H1 (cell line): ENCODE results near the gene RPSA.

Experiments
- CREB1 ChIP-seq: IDR thresholded peaks from 2 replicates; pipeline ENCODE4 v1.6.1; 2012; ENCODE audit warnings: inconsistent platforms
- CTCF ChIP-seq, 3 experiments: IDR thresholded peaks; 1 replicate in 2 of 3; 2 replicates in 1 of 3; pipeline versions ENCODE4 v1.5.1 to v1.6.1; 2011; ENCODE audit warnings: low read length in 3 of 3, mild to moderate bottlenecking in 3 of 3, inconsistent platforms in 2 of 3, low read depth in 1 of 3, moderate library complexity in 1 of 3; ENCODE audit not compliant: insufficient read depth in 1 of 3; ENCODE audit errors: control extremely low read depth in 1 of 3
- EP300 ChIP-seq, 2 experiments: IDR thresholded peaks; 1 replicate in 1 of 2; 2 replicates in 1 of 2; pipeline ENCODE4 v1.6.1; 2011 to 2012; ENCODE audit warnings: low read depth in 2 of 2, low read length in 2 of 2, mild to moderate bottlenecking in 2 of 2, borderline replicate concordance in 1 of 2, inconsistent platforms in 1 of 2, moderate library complexity in 1 of 2
- EZH2 ChIP-seq: fragments of 200-600 bp; sonication (generic); IDR thresholded peaks from 2 replicates; pipeline ENCODE4 v1.7.1; 2012; ENCODE audit warnings: low read depth, mild to moderate bottlenecking, moderate library complexity, low read length, inconsistent platforms; ENCODE audit not compliant: severe bottlenecking
- POLR2A ChIP-seq, 2 experiments: IDR thresholded peaks; 1 replicate in 1 of 2; 2 replicates in 1 of 2; pipeline ENCODE4 v1.6.1; 2011; ENCODE audit warnings: low read depth in 2 of 2, low read length in 2 of 2, mild to moderate bottlenecking in 2 of 2; ENCODE audit errors: control extremely low read depth in 1 of 2

- TF ChIP-seq EZH2 (no peak), CREB1 (no peak), POLR2A (IDR thresholded peaks at IDR 0.05; ENCODE audit: control extremely low read depth in 1 of 2, low read depth in 2 of 2, low read length in 2 of 2) (no peak), CTCF (IDR thresholded peaks at IDR 0.05; ENCODE audit: control extremely low read depth in 1 of 3, insufficient read depth in 1 of 3, low read depth in 1 of 3, low read length in 3 of 3) (no peak), EP300 (IDR thresholded peaks at IDR 0.05; ENCODE audit: borderline replicate concordance in 1 of 2, low read depth in 2 of 2, low read length in 2 of 2) (no peak)
These were observed 21.0 kb downstream of the RPSA start for GRCh38 chr3:39427506-39427905.
